ENCODE measurements around the gene RIMS4.
A peak's percentile ranks its signal among the peaks of the same experiment; 100 is the strongest.

RIMS4 gene

GRCh38 chr20:44796758-44797457 lies 13.4 kb downstream of the RIMS4 start:
- Histone ChIP-seq H3K79me2 (ENCODE audit: control insufficient read depth, insufficient read depth, low read length, poor library complexity) (no peaks in the 10 kb centered on the region), H3K14ac (ENCODE audit: low read length) (no peak overlapping the region), H3K9ac (ENCODE audit: low read length) (no peak overlapping the region), H4K8ac (ENCODE audit: low read depth, low read length) (no peak overlapping the region), H2BK12ac (ENCODE audit: low read length) (no peak overlapping the region), H3K18ac (ENCODE audit: low read length) (no peak overlapping the region), H3K23ac (ENCODE audit: low read length) (no peak overlapping the region), H3K27ac (ENCODE audit: low read depth, low read length) (no peak overlapping the region), H2AK5ac (ENCODE audit: low read length) (no peak overlapping the region), H3K9me3 (ENCODE audit: insufficient read depth, low read depth, low read length) (no peaks in the 10 kb centered on the region), H3K36me3 (ENCODE audit: control insufficient read depth in 1 of 2, insufficient read depth in 2 of 2, low read length in 2 of 2) (no peaks in the 10 kb centered on the region), H3K4ac (ENCODE audit: low read depth, low read length) (no peak overlapping the region), H3K4me1 (ENCODE audit: control insufficient read depth in 1 of 2, insufficient read depth in 2 of 2, low read length in 2 of 2) (no peaks in the 10 kb centered on the region), H4K91ac (ENCODE audit: low read depth, low read length) (no peak overlapping the region), H3K27me3 (ENCODE audit: insufficient read depth, low read length) (no peaks in the 10 kb centered on the region), H3K4me3 (ENCODE audit: low read depth, low read length) (no peak overlapping the region), H2BK120ac (ENCODE audit: insufficient read depth, low read length, poor library complexity) (no peak overlapping the region), H3K79me1 (ENCODE audit: low read length) (no peaks in the 10 kb centered on the region), H3K4me2 (ENCODE audit: low read length) (no peak overlapping the region), H2BK5ac (ENCODE audit: low read depth, low read length, poor library complexity) (no peak overlapping the region), H2AFZ (ENCODE audit: insufficient read depth, low read length, poor library complexity) (no peak overlapping the region), H4K12ac (ENCODE audit: low read depth, low read length) (no peak overlapping the region)
- peak; percentile 75 to 84 for DNase-seq
- no CpG with 5 or more reads among the region's 3 CpGs for WGBS (ENCODE audit: extremely low coverage, insufficient coverage, insufficient read length)

- Histone ChIP-seq H3K23ac (ENCODE audit: low read length) (no peak overlapping the region), H3K4ac (ENCODE audit: low read depth, low read length) (no peak overlapping the region), H4K8ac (ENCODE audit: low read depth, low read length) (no peak overlapping the region), H2AK5ac (ENCODE audit: low read length) (no peak overlapping the region), H3K79me2 (ENCODE audit: control insufficient read depth, insufficient read depth, low read length, poor library complexity) (no peaks in the 10 kb centered on the region), H3K27me3 (ENCODE audit: insufficient read depth, low read length) (no peaks in the 10 kb centered on the region), H3K14ac (ENCODE audit: low read length) (no peak overlapping the region), H2BK12ac (ENCODE audit: low read length) (no peak overlapping the region), H2BK120ac (ENCODE audit: insufficient read depth, low read length, poor library complexity) (no peak overlapping the region), H3K18ac (ENCODE audit: low read length) (no peak overlapping the region), H3K9ac (ENCODE audit: low read length) (no peak overlapping the region), H3K4me1 (ENCODE audit: control insufficient read depth in 1 of 2, insufficient read depth in 2 of 2, low read length in 2 of 2) (no peaks in the 10 kb centered on the region), H2AFZ (ENCODE audit: insufficient read depth, low read length, poor library complexity) (no peak overlapping the region), H4K12ac (ENCODE audit: low read depth, low read length) (no peak overlapping the region), H3K4me3 (ENCODE audit: low read depth, low read length) (no peak overlapping the region), H3K4me2 (ENCODE audit: low read length) (no peak overlapping the region), H4K91ac (ENCODE audit: low read depth, low read length) (no peak overlapping the region), H3K9me3 (ENCODE audit: insufficient read depth, low read depth, low read length) (no peaks in the 10 kb centered on the region), H3K79me1 (ENCODE audit: low read length) (no peaks in the 10 kb centered on the region), H2BK5ac (ENCODE audit: low read depth, low read length, poor library complexity) (no peak overlapping the region), H3K36me3 (ENCODE audit: control insufficient read depth in 1 of 2, insufficient read depth in 2 of 2, low read length in 2 of 2) (no peaks in the 10 kb centered on the region), H3K27ac (ENCODE audit: low read depth, low read length) (no peak overlapping the region)
- DNase-seq: no peak
Measured at GRCh38 chr20:44796311-44796710, 14.0 kb downstream of the RIMS4 start.

GRCh38 chr20:44795836-44796235 lies 14.5 kb downstream of the RIMS4 start:
- H3K9ac ChIP-seq (ENCODE audit: low read length): no peak overlapping the region

GRCh38 chr20:44792796-44793195 lies 17.6 kb downstream of the RIMS4 start:
- no peaks in the 10 kb centered on the region for H3K4me1 ChIP-seq (ENCODE audit: control insufficient read depth in 1 of 2, insufficient read depth in 2 of 2, low read length in 2 of 2)
- no peak overlapping the region for H2BK12ac ChIP-seq (ENCODE audit: low read length)
- H3K4ac ChIP-seq (ENCODE audit: low read depth, low read length): no peak overlapping the region
- no peaks in the 10 kb centered on the region for H3K9me3 ChIP-seq (ENCODE audit: insufficient read depth, low read depth, low read length)
- no peaks in the 10 kb centered on the region for H3K79me1 ChIP-seq (ENCODE audit: low read length)
- H3K27ac ChIP-seq (ENCODE audit: low read depth, low read length): no peak overlapping the region
- no peak overlapping the region for H3K4me3 ChIP-seq (ENCODE audit: low read depth, low read length)
- H3K14ac ChIP-seq (ENCODE audit: low read length): no peak overlapping the region
- no peak overlapping the region for H3K9ac ChIP-seq (ENCODE audit: low read length)
- H2BK5ac ChIP-seq (ENCODE audit: low read depth, low read length, poor library complexity): no peak overlapping the region
- H2BK120ac ChIP-seq (ENCODE audit: insufficient read depth, low read length, poor library complexity): no peak overlapping the region
- H4K91ac ChIP-seq (ENCODE audit: low read depth, low read length): no peak overlapping the region
- no peak overlapping the region for H2AK5ac ChIP-seq (ENCODE audit: low read length)
- no peak for DNase-seq
- no peak overlapping the region for H3K4me2 ChIP-seq (ENCODE audit: low read length)
- no peak overlapping the region for H3K18ac ChIP-seq (ENCODE audit: low read length)
- no peaks in the 10 kb centered on the region for H3K27me3 ChIP-seq (ENCODE audit: insufficient read depth, low read length)
- no peak overlapping the region for H3K23ac ChIP-seq (ENCODE audit: low read length)
- no peak overlapping the region for H2AFZ ChIP-seq (ENCODE audit: insufficient read depth, low read length, poor library complexity)
- H3K79me2 ChIP-seq (ENCODE audit: control insufficient read depth, insufficient read depth, low read length, poor library complexity): no peaks in the 10 kb centered on the region
- H4K12ac ChIP-seq (ENCODE audit: low read depth, low read length): no peak overlapping the region
- no peaks in the 10 kb centered on the region for H3K36me3 ChIP-seq (ENCODE audit: control insufficient read depth in 1 of 2, insufficient read depth in 2 of 2, low read length in 2 of 2)
- H4K8ac ChIP-seq (ENCODE audit: low read depth, low read length): no peak overlapping the region
- WGBS (ENCODE audit: extremely low coverage, insufficient coverage, insufficient read length): no CpG with 5 or more reads among the region's 7 CpGs

More at GRCh38 chr20:44795836-44796235, 14.5 kb downstream of the RIMS4 start:
- Histone ChIP-seq H3K18ac (ENCODE audit: low read length) (no peak overlapping the region), H3K36me3 (ENCODE audit: control insufficient read depth in 1 of 2, insufficient read depth in 2 of 2, low read length in 2 of 2) (no peaks in the 10 kb centered on the region), H3K79me1 (ENCODE audit: low read length) (no peaks in the 10 kb centered on the region), H3K4me3 (ENCODE audit: low read depth, low read length) (no peak overlapping the region), H4K8ac (ENCODE audit: low read depth, low read length) (no peak overlapping the region), H3K23ac (ENCODE audit: low read length) (no peak overlapping the region), H3K9me3 (ENCODE audit: insufficient read depth, low read depth, low read length) (no peaks in the 10 kb centered on the region), H3K79me2 (ENCODE audit: control insufficient read depth, insufficient read depth, low read length, poor library complexity) (no peaks in the 10 kb centered on the region), H3K4ac (ENCODE audit: low read depth, low read length) (no peak overlapping the region), H2BK5ac (ENCODE audit: low read depth, low read length, poor library complexity) (no peak overlapping the region), H3K14ac (ENCODE audit: low read length) (no peak overlapping the region), H3K27me3 (ENCODE audit: insufficient read depth, low read length) (no peaks in the 10 kb centered on the region), H4K12ac (ENCODE audit: low read depth, low read length) (no peak overlapping the region), H2BK12ac (ENCODE audit: low read length) (no peak overlapping the region), H2AK5ac (ENCODE audit: low read length) (no peak overlapping the region), H3K4me2 (ENCODE audit: low read length) (no peak overlapping the region), H4K91ac (ENCODE audit: low read depth, low read length) (no peak overlapping the region), H3K4me1 (ENCODE audit: control insufficient read depth in 1 of 2, insufficient read depth in 2 of 2, low read length in 2 of 2) (no peaks in the 10 kb centered on the region), H3K27ac (ENCODE audit: low read depth, low read length) (no peak overlapping the region), H2AFZ (ENCODE audit: insufficient read depth, low read length, poor library complexity) (no peak overlapping the region), H2BK120ac (ENCODE audit: insufficient read depth, low read length, poor library complexity) (no peak overlapping the region)
- no peak for DNase-seq
- no CpG with 5 or more reads among the region's 4 CpGs for WGBS (ENCODE audit: extremely low coverage, insufficient coverage, insufficient read length)

All from trophoblast cell (in vitro differentiated cells and primary cell).